ENCODE results near the gene GIPC3. TPM values are rescaled to one million over a fixed set of nuclear protein-coding genes. Genes with fewer than 3 reads are reported as not detected.
"Not testable (repeated sequence)": the region's sequence is repeated elsewhere in the genome, so short reads cannot be mapped to it uniquely, and the experiment has no call there.

GIPC3 gene
- polyA plus RNA-seq, 1 of the 3 experiments (the other 2 are of a cell fraction), result 0.20 TPM

DNA sequence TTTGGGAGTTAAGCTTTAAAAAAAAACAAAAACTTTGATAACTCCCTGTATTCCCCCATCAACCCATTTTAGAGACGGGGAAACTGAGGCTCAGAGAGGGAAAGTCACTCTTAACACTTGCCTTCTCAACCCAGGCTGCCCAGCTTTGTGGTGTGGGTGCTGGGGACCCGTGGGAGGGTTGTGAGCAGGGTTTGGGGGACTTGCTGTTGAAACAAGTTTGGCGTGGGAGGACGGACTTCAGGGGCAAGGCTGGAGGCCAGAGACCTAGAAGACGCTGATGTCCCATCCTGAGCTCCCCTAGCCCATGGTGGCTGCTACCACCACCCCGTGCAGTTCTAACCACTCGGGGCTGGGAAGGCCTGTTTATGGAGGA lies 42.1 kb downstream of the GIPC3 start:
- DNase-seq, result no peak
- Histone ChIP-seq H3K4me2 (peak overlapping the region; percentile 99), H3K9ac (no peak overlapping the region), H3F3A (replicated peaks; ENCODE audit: insufficient read depth) (peaks cover 8% of the 10 kb centered on the region), H3K79me2 (ENCODE audit: insufficient read depth) (peaks cover 33% of the 10 kb centered on the region), H3K27me3 (ENCODE audit: insufficient read depth) (no peaks in the 10 kb centered on the region), H4K20me1 (ENCODE audit: insufficient read depth) (peaks cover 17% of the 10 kb centered on the region), H3K9me2 (no peaks in the 10 kb centered on the region), H3K9me3 (no peaks in the 10 kb centered on the region), H3K4me3 (ENCODE audit: low read depth in 2 of 2, low read length in 1 of 2) (peak overlapping the region in 1 of 2 experiments; percentile 44; a peak in 1 of 4 replicates), H2AFZ (ENCODE audit: low read depth) (peak overlapping the region; percentile 18; the same call in 1 of the 2 replicates), H3K36me3 (replicated peaks in 1 of 2; ENCODE audit: control insufficient read depth in 1 of 2, insufficient read depth in 2 of 2, low read length in 1 of 2) (peaks cover 0 to 4% of the 10 kb centered on the region in 2 experiments), H3K27ac (ENCODE audit: low read depth in 2 of 2, low read length in 1 of 2) (peak overlapping the region in 1 of 2 experiments; percentile 88; a peak in 2 of 4 replicates), H3K4me1 (ENCODE audit: control insufficient read depth in 1 of 2, insufficient read depth in 2 of 2, low read depth in 1 of 2, low read length in 1 of 2) (peaks cover 8 to 11% of the 10 kb centered on the region in 2 experiments; a peak in 2 of 4 replicates)
- POLR2A ChIA-PET, result no interaction called here
- CTCF ChIA-PET, result interaction anchor here (0.8 to 1.4 kb wide), 2 partner anchors 9 to 39 kb away, joined by 5 to 6 read pairs; no protein-coding TSS in a partner anchor
- TF ChIP-seq, protein P1, sequence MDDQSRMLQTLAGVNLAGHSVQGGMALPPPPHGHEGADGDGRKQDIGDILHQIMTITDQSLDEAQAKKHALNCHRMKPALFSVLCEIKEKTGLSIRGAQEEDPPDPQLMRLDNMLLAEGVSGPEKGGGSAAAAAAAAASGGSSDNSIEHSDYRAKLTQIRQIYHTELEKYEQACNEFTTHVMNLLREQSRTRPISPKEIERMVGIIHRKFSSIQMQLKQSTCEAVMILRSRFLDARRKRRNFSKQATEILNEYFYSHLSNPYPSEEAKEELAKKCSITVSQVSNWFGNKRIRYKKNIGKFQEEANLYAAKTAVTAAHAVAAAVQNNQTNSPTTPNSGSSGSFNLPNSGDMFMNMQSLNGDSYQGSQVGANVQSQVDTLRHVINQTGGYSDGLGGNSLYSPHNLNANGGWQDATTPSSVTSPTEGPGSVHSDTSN (IDR thresholded peaks at IDR 0.05), result no peak
- TF ChIP-seq RCOR1 (IDR thresholded peaks at IDR 0.05; ENCODE audit: low read length), result peak; percentile 70; the same call in 1 of the 2 replicates
- 33% methylated on average over 3 of the region's 7 CpGs for WGBS (ENCODE audit: low lambda C conversion rate)

DNA sequence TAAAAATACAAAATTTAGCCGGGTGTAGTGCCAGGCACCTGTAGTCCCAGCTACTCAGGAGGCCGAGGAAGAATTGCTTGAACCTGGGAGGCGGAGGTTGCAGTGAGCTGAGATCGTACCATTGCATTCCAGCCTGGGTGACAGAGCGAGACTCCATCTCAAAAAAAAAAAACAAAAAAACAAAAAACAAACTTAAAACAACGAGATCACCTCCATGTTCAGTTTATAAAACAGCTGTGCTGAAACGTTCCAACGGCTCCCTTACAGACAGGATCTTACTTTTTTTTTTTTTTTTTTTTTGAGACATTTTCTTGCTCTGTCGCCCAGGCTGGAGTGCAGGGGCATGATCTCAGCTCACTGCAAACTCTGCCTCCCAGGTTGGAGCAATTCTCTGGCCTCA lies 43.5 kb downstream of the GIPC3 start:
- WGBS (ENCODE audit: low lambda C conversion rate), result 71% methylated on average over 9 of the region's 9 CpGs
- H3F3A ChIP-seq (replicated peaks; ENCODE audit: insufficient read depth); H3K4me2 ChIP-seq; H3K27ac ChIP-seq (ENCODE audit: low read depth in 2 of 2, low read length in 1 of 2); H3K27me3 ChIP-seq (ENCODE audit: insufficient read depth); H3K9ac ChIP-seq; DNase-seq; H3K4me3 ChIP-seq (ENCODE audit: low read depth in 2 of 2, low read length in 1 of 2); H2AFZ ChIP-seq (ENCODE audit: low read depth); H3K36me3 ChIP-seq (replicated peaks in 1 of 2; ENCODE audit: control insufficient read depth in 1 of 2, insufficient read depth in 2 of 2, low read length in 1 of 2); H3K9me3 ChIP-seq; CTCF ChIA-PET; H3K9me2 ChIP-seq; POLR2A ChIA-PET: not testable (repeated sequence)
- H3K79me2 ChIP-seq (ENCODE audit: insufficient read depth), result peaks cover 26% of the 10 kb centered on the region
- H4K20me1 ChIP-seq (ENCODE audit: insufficient read depth), result peaks cover 17% of the 10 kb centered on the region
- peaks cover 8 to 11% of the 10 kb centered on the region in 2 experiments; a peak in 2 of 4 replicates for H3K4me1 ChIP-seq (ENCODE audit: control insufficient read depth in 1 of 2, insufficient read depth in 2 of 2, low read depth in 1 of 2, low read length in 1 of 2)

DNA sequence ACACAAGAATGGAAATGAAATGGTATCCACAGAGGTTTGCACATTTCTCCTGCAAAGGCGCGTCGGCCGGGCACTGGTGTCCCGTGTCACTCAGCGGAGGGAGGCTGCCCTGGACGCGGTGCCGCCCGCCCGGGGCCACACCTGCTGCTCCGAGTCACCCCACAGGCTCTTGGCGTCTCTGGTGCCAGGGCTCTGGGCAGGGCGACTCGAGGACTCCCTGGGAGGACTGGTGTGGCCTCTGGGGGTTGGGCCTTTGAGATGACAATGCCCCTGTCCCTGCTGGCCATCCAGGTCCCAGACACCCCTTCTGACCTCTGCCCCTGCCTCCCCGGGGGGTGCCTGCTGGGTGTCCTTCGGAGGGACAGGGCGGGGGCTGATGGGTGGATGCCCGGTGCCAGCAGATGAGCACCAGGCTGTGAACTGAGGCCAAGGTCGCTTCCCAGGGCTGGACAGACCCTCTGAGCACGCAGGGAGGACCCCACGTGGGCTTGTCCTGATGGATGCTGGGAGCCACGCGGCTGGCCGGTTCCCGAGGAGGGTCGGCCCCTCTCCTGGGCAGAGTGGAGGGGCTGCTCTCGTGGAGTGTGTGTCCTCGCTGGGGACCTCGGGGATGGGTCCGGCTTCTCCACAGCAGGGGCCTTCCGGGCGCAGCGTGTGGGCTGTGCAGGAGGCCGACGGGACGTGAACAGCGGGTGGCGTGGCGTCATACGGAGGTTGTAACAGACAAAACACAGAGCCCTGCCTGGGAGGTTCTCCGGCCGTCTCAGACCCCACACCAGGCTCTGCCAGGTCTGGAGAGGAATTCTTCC lies 46.0 kb downstream of the GIPC3 start:
- DNase-seq, result no peak
- Histone ChIP-seq H3K4me3 (ENCODE audit: low read depth in 2 of 2, low read length in 1 of 2) (no peak overlapping the region), H3K9me2 (no peaks in the 10 kb centered on the region), H3K27ac (ENCODE audit: low read depth in 2 of 2, low read length in 1 of 2) (no peak overlapping the region), H4K20me1 (ENCODE audit: insufficient read depth) (peaks cover 1% of the 10 kb centered on the region; the same call in 1 of the 2 replicates), H3K4me1 (ENCODE audit: control insufficient read depth in 1 of 2, insufficient read depth in 2 of 2, low read depth in 1 of 2, low read length in 1 of 2) (peaks cover 0 to 3% of the 10 kb centered on the region in 2 experiments; a peak in 1 of 4 replicates), H3K79me2 (ENCODE audit: insufficient read depth) (peaks cover 2% of the 10 kb centered on the region), H3K9ac (no peak overlapping the region), H3F3A (replicated peaks; ENCODE audit: insufficient read depth) (peaks cover 8% of the 10 kb centered on the region), H2AFZ (ENCODE audit: low read depth) (no peak overlapping the region), H3K36me3 (replicated peaks in 1 of 2; ENCODE audit: control insufficient read depth in 1 of 2, insufficient read depth in 2 of 2, low read length in 1 of 2) (peaks cover 0 to 9% of the 10 kb centered on the region in 2 experiments), H3K27me3 (ENCODE audit: insufficient read depth) (no peaks in the 10 kb centered on the region), H3K9me3 (no peaks in the 10 kb centered on the region), H3K4me2 (no peak overlapping the region)
- ChIA-PET CTCF (no interaction called here), POLR2A (no interaction called here)
- 89% methylated on average over 15 of the region's 43 CpGs for WGBS (ENCODE audit: low lambda C conversion rate)
- TF ChIP-seq MXI1 (IDR thresholded peaks at IDR 0.05; ENCODE audit: low read depth, low read length) (no peak), TAF1 (IDR thresholded peaks at IDR 0.05; ENCODE audit: borderline replicate concordance, low read depth, low read length) (no peak), NRF1 (IDR thresholded peaks at IDR 0.05; ENCODE audit: low read depth, low read length) (no peak), TEAD4 (IDR thresholded peaks at IDR 0.05; ENCODE audit: borderline replicate concordance, insufficient read depth) (no peak), GATA2 (CRISPR knock-in tag; IDR thresholded peaks at IDR 0.05) (no peak), SMC3 (IDR thresholded peaks at IDR 0.05; ENCODE audit: low read depth, low read length) (no peak), FOSL2 (IDR thresholded peaks at IDR 0.05; ENCODE audit: borderline replicate concordance, low read depth) (no peak), FOXJ3 (CRISPR knock-in tag; IDR thresholded peaks at IDR 0.05) (no peak), SIN3A (IDR thresholded peaks at IDR 0.05; ENCODE audit: borderline replicate concordance, low read depth, low read length) (no peak), RXRA (IDR thresholded peaks at IDR 0.05; ENCODE audit: borderline replicate concordance, low read depth) (no peak)
- TF ChIP-seq, protein P2, sequence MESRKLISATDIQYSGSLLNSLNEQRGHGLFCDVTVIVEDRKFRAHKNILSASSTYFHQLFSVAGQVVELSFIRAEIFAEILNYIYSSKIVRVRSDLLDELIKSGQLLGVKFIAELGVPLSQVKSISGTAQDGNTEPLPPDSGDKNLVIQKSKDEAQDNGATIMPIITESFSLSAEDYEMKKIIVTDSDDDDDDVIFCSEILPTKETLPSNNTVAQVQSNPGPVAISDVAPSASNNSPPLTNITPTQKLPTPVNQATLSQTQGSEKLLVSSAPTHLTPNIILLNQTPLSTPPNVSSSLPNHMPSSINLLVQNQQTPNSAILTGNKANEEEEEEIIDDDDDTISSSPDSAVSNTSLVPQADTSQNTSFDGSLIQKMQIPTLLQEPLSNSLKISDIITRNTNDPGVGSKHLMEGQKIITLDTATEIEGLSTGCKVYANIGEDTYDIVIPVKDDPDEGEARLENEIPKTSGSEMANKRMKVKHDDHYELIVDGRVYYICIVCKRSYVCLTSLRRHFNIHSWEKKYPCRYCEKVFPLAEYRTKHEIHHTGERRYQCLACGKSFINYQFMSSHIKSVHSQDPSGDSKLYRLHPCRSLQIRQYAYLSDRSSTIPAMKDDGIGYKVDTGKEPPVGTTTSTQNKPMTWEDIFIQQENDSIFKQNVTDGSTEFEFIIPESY (IDR thresholded peaks at IDR 0.05; ENCODE audit: borderline replicate concordance, low read depth), result no peak
- TF ChIP-seq, protein P3, sequence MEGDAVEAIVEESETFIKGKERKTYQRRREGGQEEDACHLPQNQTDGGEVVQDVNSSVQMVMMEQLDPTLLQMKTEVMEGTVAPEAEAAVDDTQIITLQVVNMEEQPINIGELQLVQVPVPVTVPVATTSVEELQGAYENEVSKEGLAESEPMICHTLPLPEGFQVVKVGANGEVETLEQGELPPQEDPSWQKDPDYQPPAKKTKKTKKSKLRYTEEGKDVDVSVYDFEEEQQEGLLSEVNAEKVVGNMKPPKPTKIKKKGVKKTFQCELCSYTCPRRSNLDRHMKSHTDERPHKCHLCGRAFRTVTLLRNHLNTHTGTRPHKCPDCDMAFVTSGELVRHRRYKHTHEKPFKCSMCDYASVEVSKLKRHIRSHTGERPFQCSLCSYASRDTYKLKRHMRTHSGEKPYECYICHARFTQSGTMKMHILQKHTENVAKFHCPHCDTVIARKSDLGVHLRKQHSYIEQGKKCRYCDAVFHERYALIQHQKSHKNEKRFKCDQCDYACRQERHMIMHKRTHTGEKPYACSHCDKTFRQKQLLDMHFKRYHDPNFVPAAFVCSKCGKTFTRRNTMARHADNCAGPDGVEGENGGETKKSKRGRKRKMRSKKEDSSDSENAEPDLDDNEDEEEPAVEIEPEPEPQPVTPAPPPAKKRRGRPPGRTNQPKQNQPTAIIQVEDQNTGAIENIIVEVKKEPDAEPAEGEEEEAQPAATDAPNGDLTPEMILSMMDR (IDR thresholded peaks at IDR 0.05), result no peak

Data from SK-N-SH (cell line).